Gastrocnemius medialis (tissue), 4 donors: ENCODE results near the gene CTIF.

ENCODE experiments used
- CTCF ChIP-seq, 5 experiments: fragments of 450-650 bp in 3 of 5; fragments of 200-600 bp in 2 of 5; sonication (generic) in 2 of 5; IDR thresholded peaks in 4 of 5; conservative IDR thresholded peaks in 1 of 5; 1 replicate in 4 of 5; 2 replicates in 1 of 5; pipeline ENCODE4 v1.5.1; 2016 to 2019; ENCODE audit warnings: antibody characterized with exemption in 5 of 5, mild to moderate bottlenecking in 3 of 5, moderate library complexity in 3 of 5
- POLR2A ChIP-seq, 2 donors: fragments of 450-650 bp; IDR thresholded peaks; one replicate each; pipeline ENCODE4 v1.6.1; 2017; ENCODE audit warnings: antibody characterized with exemption in 2 of 2, mild to moderate bottlenecking in 2 of 2, moderate library complexity in 2 of 2

GRCh38 chr18:48798334-48799245, 259.8 kb downstream of the CTIF start:
- TF ChIP-seq CTCF (IDR thresholded peaks at IDR 0.05 in 4 of 5, conservative IDR thresholded peaks at IDR 0.05 in 1 of 5) (no peak), POLR2A (IDR thresholded peaks at IDR 0.05) (no peak)
